Peyer's patch (tissue), 4 donors: ENCODE results near the gene PIEZO1. TPM values are rescaled to one million over a fixed set of nuclear protein-coding genes. Genes with fewer than 3 reads are reported as not detected.

Source experiments
- DNase-seq, 3 donors: peaks; one replicate each; pipeline ENCODE4 v3.0.0-alpha.2; 2017 to 2019
- H3K27ac ChIP-seq, 4 donors: fragments of 200-600 bp; sonication (generic); one replicate each; pipeline ENCODE4 v1.5.1; 2016 to 2019
- H3K27me3 ChIP-seq, 2 donors: fragments of 200-600 bp; sonication (generic); one replicate each; pipeline ENCODE4 v1.5.1; 2019
- H3K36me3 ChIP-seq, 3 donors: fragments of 200-600 bp; sonication (generic); one replicate each; pipeline ENCODE4 v1.5.1; 2016 to 2019
- H3K4me1 ChIP-seq, 4 donors: fragments of 200-600 bp; sonication (generic); one replicate each; pipeline ENCODE4 v1.5.1; 2016 to 2019
- H3K4me3 ChIP-seq, 4 donors: fragments of 200-600 bp; sonication (generic); 1 replicate in 3 of 4; 2 replicates in 1 of 4; pipeline ENCODE4 v1.5.1; 2016 to 2019; ENCODE audit warnings: mild to moderate bottlenecking in 1 of 4
- H3K9me3 ChIP-seq, 4 donors: fragments of 200-600 bp; sonication (generic); one replicate each; pipeline ENCODE4 v1.5.1; 2016 to 2019; ENCODE audit warnings: mild to moderate bottlenecking in 1 of 4
- CTCF ChIP-seq, 6 experiments: fragments of 450-650 bp in 4 of 6; fragments of 200-600 bp in 2 of 6; sonication (generic) in 1 of 6; IDR thresholded peaks; one replicate each; pipeline ENCODE4 v1.5.1; 2017 to 2019; ENCODE audit warnings: antibody characterized with exemption in 6 of 6, mild to moderate bottlenecking in 3 of 6, moderate library complexity in 1 of 6
- POLR2A ChIP-seq, 2 donors: fragments of 450-650 bp; IDR thresholded peaks; one replicate each; pipeline ENCODE4 v1.5.1; 2017; ENCODE audit warnings: antibody characterized with exemption in 2 of 2, mild to moderate bottlenecking in 2 of 2, moderate library complexity in 2 of 2
- total RNA-seq, 4 donors: library from RNA; depleted of rRNA; stranded (reverse); fragments of >200 nt; gene quantifications; one replicate each; pipeline ENCODE4 v1.1.0, GENCODE V29; 2016

Gene PIEZO1
- total RNA-seq, 4 donors from 2014 or later: 76.9 to 218 (median 183) TPM

GRCh38 chr16:88667461-88667860, 117.6 kb downstream of the PIEZO1 start:
- H3K27ac ChIP-seq: no peak overlapping the region
- TF ChIP-seq POLR2A (IDR thresholded peaks at IDR 0.05) (no peak), CTCF (IDR thresholded peaks at IDR 0.05) (no peak)
- no peaks in the 10 kb centered on the region for H3K9me3 ChIP-seq
- peaks cover 0 to 10% (median 2%) of the 10 kb centered on the region in 4 donors for H3K4me1 ChIP-seq
- H3K4me3 ChIP-seq: no peak overlapping the region
- no peaks in the 10 kb centered on the region for H3K27me3 ChIP-seq
- H3K36me3 ChIP-seq: no peaks in the 10 kb centered on the region
- DNase-seq: no peak

- Histone ChIP-seq H3K4me1 (peaks cover 0 to 24% (median 2%) of the 10 kb centered on the region in 4 donors), H3K27ac (no peak overlapping the region), H3K36me3 (no peaks in the 10 kb centered on the region), H3K9me3 (no peaks in the 10 kb centered on the region), H3K27me3 (no peaks in the 10 kb centered on the region), H3K4me3 (no peak overlapping the region)
- no peak for DNase-seq
- TF ChIP-seq POLR2A (IDR thresholded peaks at IDR 0.05) (no peak), CTCF (IDR thresholded peaks at IDR 0.05) (no peak)
These were observed 119.5 kb downstream of the PIEZO1 start for GRCh38 chr16:88665570-88665969.

Other genes starting within 250 kb of the PIEZO1 start
- 10 to 100 TPM; 22.8 to 47.0 (median 32.9) TPM for gene ZC3H18, start 214.8 kb downstream of the PIEZO1 start, total RNA-seq
- not detected for gene IL17C, start 146.6 kb downstream of the PIEZO1 start, total RNA-seq
- gene CYBA, start 134.2 kb downstream of the PIEZO1 start, total RNA-seq: 100 to 1,000 TPM; 131 to 162 (median 141) TPM
- gene MVD, start 122.1 kb downstream of the PIEZO1 start, total RNA-seq: 100 to 1,000 TPM in 1 of 4 donors, 10 to 100 TPM in 3; 36.8 to 107 (median 60.6) TPM
- under 1 TPM in 2 of 4 donors, not detected in 2; 0.70 to 0.80 TPM for gene SNAI3, start 98.7 kb downstream of the PIEZO1 start, total RNA-seq
- gene RNF166, start 78.8 kb downstream of the PIEZO1 start, total RNA-seq: 10 to 100 TPM; 14.5 to 64.4 (median 23.1) TPM
- gene CTU2, start 78.7 kb downstream of the PIEZO1 start, total RNA-seq: 10 to 100 TPM in 2 of 4 donors, 1 to 10 TPM in 2; 3.9 to 25.1 (median 9.3) TPM
- gene CDT1, start 18.6 kb upstream of the PIEZO1 start, total RNA-seq: 10 to 100 TPM in 2 of 4 donors, 1 to 10 TPM in 2; 7.9 to 28.1 (median 10.1) TPM
- gene APRT, start 26.7 kb upstream of the PIEZO1 start, total RNA-seq: 100 to 1,000 TPM; 109 to 190 (median 122) TPM
- 100 to 1,000 TPM in 3 of 4 donors, 10 to 100 TPM in 1; 46.4 to 180 (median 133) TPM for gene GALNS, start 71.7 kb upstream of the PIEZO1 start, total RNA-seq
- gene TRAPPC2L, start 71.9 kb upstream of the PIEZO1 start, total RNA-seq: 10 to 100 TPM; 20.4 to 47.9 (median 35.4) TPM
- gene PABPN1L, start 81.4 kb upstream of the PIEZO1 start, total RNA-seq: not detected
- gene CBFA2T3, start 192.0 kb upstream of the PIEZO1 start, total RNA-seq: 10 to 100 TPM in 1 of 4 donors, 1 to 10 TPM in 3; 3.5 to 35.5 (median 6.8) TPM